Medulla oblongata (tissue), 1 donor: Measurements from ENCODE around the gene ITIH6.

Experiments
- DNase-seq: peaks from one replicate; pipeline ENCODE4 v3.0.0-alpha.2; 2015; ENCODE audit errors: extremely low spot score

The ITIH6 gene

DNA sequence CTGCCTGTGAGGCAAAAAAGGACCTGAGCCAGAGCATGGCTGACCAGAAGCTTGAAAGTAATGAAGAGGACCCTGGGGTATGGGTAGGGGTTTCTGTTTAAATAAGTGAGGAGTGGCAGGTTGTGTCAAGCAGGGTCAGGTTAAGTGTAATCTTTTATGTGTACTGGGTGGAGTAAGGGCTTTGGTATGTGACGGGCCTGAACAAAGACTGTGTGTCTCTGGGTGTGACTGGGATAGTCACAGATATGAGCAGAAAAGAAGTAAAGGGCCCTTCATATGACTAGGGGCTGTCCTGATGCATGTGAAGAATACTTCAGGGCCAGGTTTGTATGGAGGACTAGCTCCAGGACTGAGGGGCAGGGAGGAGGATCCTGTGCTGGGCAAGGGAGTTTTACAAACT, 82.4 kb downstream of the ITIH6 start:
- no peak for DNase-seq

GRCh38 chrX:54714424-54714823, 83.6 kb downstream of the ITIH6 start:
- no peak for DNase-seq

DNA sequence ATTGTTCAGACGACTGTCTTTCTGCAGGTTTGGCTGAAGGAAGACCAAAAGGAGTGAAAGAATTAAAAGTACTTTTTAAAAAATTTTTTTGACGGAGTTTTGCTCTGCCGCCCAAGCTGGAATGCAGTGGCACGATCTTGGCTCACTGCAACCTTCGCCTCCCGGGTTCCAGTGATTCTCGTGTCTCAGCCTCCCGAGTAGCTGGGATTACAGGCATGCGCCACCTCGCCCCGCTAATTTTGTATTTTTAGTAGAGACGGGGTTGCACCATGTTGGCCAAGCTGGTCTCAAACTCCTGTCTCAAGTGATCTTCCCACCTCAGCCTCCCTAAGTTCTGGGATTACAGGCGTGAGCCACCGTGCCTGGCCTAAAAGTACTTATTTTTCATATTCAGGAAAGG, 86.3 kb downstream of the ITIH6 start:
- no peak for DNase-seq

GRCh38 chrX:54710920-54711319, 87.1 kb downstream of the ITIH6 start:
- DNase-seq, result no peak

GRCh38 chrX:54708404-54708803, 89.7 kb downstream of the ITIH6 start:
- DNase-seq, result no peak
